Immature natural killer cell (primary cell): ENCODE measurements around the gene ANP32A. TPM values are rescaled to one million over a fixed set of nuclear protein-coding genes. Genes with fewer than 3 reads are reported as not detected.

Experiments used
- DNase-seq, 3 donors: peaks; one replicate each; pipeline ENCODE4 v3.0.0; 2022; ENCODE audit warnings: mixed read lengths in 1 of 3
- H3K27ac Mint-ChIP-seq, 6 donors: one replicate each; pipeline ENCODE4 v1.8.0; 2020; ENCODE audit warnings: mixed read lengths in 6 of 6, mild to moderate bottlenecking in 5 of 6, inconsistent platforms in 4 of 6, moderate library complexity in 3 of 6
- H3K27me3 Mint-ChIP-seq, 3 donors: one replicate each; pipeline ENCODE4 v1.8.0; 2020 to 2021; ENCODE audit warnings: low read depth in 3 of 3, mild to moderate bottlenecking in 3 of 3, mixed read lengths in 3 of 3, moderate library complexity in 3 of 3, inconsistent platforms in 1 of 3
- H3K36me3 Mint-ChIP-seq, 3 donors: one replicate each; pipeline ENCODE4 v1.8.0; 2020; ENCODE audit warnings: mixed read lengths in 3 of 3, inconsistent platforms in 2 of 3, mild to moderate bottlenecking in 2 of 3
- H3K4me1 Mint-ChIP-seq, 2 donors: one replicate each; pipeline ENCODE4 v1.8.0; 2020; ENCODE audit warnings: inconsistent platforms in 2 of 2, mild to moderate bottlenecking in 2 of 2, mixed read lengths in 2 of 2, moderate library complexity in 1 of 2
- H3K4me3 Mint-ChIP-seq, 5 donors: one replicate each; pipeline ENCODE4 v1.8.0; 2020; ENCODE audit warnings: mild to moderate bottlenecking in 5 of 5, mixed read lengths in 5 of 5, inconsistent platforms in 3 of 5, moderate library complexity in 3 of 5
- H3K9me3 Mint-ChIP-seq, 6 donors: one replicate each; pipeline ENCODE4 v1.8.0; 2020; ENCODE audit warnings: mild to moderate bottlenecking in 6 of 6, mixed read lengths in 6 of 6, inconsistent platforms in 4 of 6, moderate library complexity in 3 of 6
- polyA plus RNA-seq, 3 donors: library from polyadenylated mRNA; unstranded; fragments of 300-500 nt; fragmentation: Illumina TruSeq; gene quantifications; one replicate each; pipeline ENCODE4 v1.2.3, GENCODE V29; 2021

Gene ANP32A
- polyA plus RNA-seq, 3 donors from 2014 or later = 76.3 to 147 (median 85.2) TPM

- H3K36me3 Mint-ChIP-seq = no peaks in the 10 kb centered on the region
- H3K9me3 Mint-ChIP-seq = no peaks in the 10 kb centered on the region
- DNase-seq = peak; percentile 64 to 77 (median 72)
- H3K27me3 Mint-ChIP-seq = peaks cover 2 to 11% (median 3%) of the 10 kb centered on the region in 3 donors
- peak overlapping the region; percentile 90 to 98 (median 94) for H3K27ac Mint-ChIP-seq
- peaks cover 99% of the 10 kb centered on the region in 2 donors for H3K4me1 Mint-ChIP-seq
- H3K4me3 Mint-ChIP-seq = peak overlapping the region; percentile 71 to 90 (median 80)
These were observed 29.0 kb downstream of the ANP32A start for GRCh38 chr15:68791431-68792283.

GRCh38 chr15:68790910-68791309, 29.8 kb downstream of the ANP32A start:
- H3K4me1 Mint-ChIP-seq = peaks cover 98% of the 10 kb centered on the region in 2 donors
- no peaks in the 10 kb centered on the region for H3K9me3 Mint-ChIP-seq
- H3K36me3 Mint-ChIP-seq = peaks cover 0 to under 1% (median 0%) of the 10 kb centered on the region in 3 donors

GRCh38 chr15:68790242-68790575, 30.5 kb downstream of the ANP32A start:
- H3K4me1 Mint-ChIP-seq = peaks cover 98% of the 10 kb centered on the region in 2 donors
- H3K4me3 Mint-ChIP-seq = peak overlapping the region in 4 of 5 donors; percentile 7 to 86 (median 76)
- no peak for DNase-seq
- H3K27ac Mint-ChIP-seq = peak overlapping the region in 5 of 6 donors; percentile 30 to 96 (median 91)
- H3K27me3 Mint-ChIP-seq = peaks cover 2 to 9% (median 3%) of the 10 kb centered on the region in 3 donors
- peaks cover 4 to 5% (median 5%) of the 10 kb centered on the region in 3 donors for H3K36me3 Mint-ChIP-seq
- no peaks in the 10 kb centered on the region for H3K9me3 Mint-ChIP-seq

More at GRCh38 chr15:68790910-68791309, 29.8 kb downstream of the ANP32A start:
- H3K27ac Mint-ChIP-seq = peak overlapping the region; percentile 90 to 98 (median 94)
- peak overlapping the region; percentile 71 to 90 (median 80) for H3K4me3 Mint-ChIP-seq
- peaks cover 2 to 11% (median 3%) of the 10 kb centered on the region in 3 donors for H3K27me3 Mint-ChIP-seq
- no peak for DNase-seq

GRCh38 chr15:68789534-68790241, 31.0 kb downstream of the ANP32A start:
- H3K27me3 Mint-ChIP-seq = peaks cover 0 to 9% (median 3%) of the 10 kb centered on the region in 3 donors
- peaks cover 4 to 5% (median 5%) of the 10 kb centered on the region in 3 donors for H3K36me3 Mint-ChIP-seq
- no peaks in the 10 kb centered on the region for H3K9me3 Mint-ChIP-seq
- H3K4me1 Mint-ChIP-seq = peaks cover 98% of the 10 kb centered on the region in 2 donors
- H3K27ac Mint-ChIP-seq = peak overlapping the region; percentile 69 to 96 (median 90)
- H3K4me3 Mint-ChIP-seq = peak overlapping the region in 4 of 5 donors; percentile 7 to 56 (median 24)
- DNase-seq = no peak

- peak overlapping the region in 4 of 6 donors; percentile 64 to 91 (median 80) for H3K27ac Mint-ChIP-seq
- H3K9me3 Mint-ChIP-seq = no peaks in the 10 kb centered on the region
- peaks cover 4 to 5% (median 5%) of the 10 kb centered on the region in 3 donors for H3K36me3 Mint-ChIP-seq
- no peak for DNase-seq
- peaks cover 0 to 9% (median 3%) of the 10 kb centered on the region in 3 donors for H3K27me3 Mint-ChIP-seq
- H3K4me3 Mint-ChIP-seq = peak overlapping the region in 2 of 5 donors; percentile 15 to 53
- H3K4me1 Mint-ChIP-seq = peaks cover 96% of the 10 kb centered on the region in 2 donors
These were observed 31.6 kb downstream of the ANP32A start for GRCh38 chr15:68789091-68789490.

DNA sequence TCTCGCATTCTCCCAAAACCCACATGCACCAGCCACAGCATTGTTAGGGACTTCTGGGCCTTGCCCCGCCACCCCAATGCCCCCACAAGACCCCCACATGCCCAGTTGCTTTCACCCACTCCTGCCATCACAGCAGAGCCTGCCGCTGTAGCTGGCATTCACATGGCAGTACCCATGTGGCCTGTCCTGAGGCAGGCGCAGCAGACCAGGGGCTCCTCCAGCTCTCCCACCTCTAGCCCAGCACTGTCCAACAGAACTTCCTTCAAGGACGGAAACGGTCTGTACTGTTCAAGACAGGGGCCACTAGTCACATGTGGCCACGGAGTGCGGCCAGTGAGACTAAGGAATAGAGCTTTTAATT, 32.5 kb downstream of the ANP32A start:
- Mint-ChIP-seq H3K36me3 (peaks cover 4 to 11% (median 5%) of the 10 kb centered on the region in 3 donors), H3K27me3 (peaks cover 2 to 9% (median 3%) of the 10 kb centered on the region in 3 donors), H3K4me3 (no peak overlapping the region), H3K9me3 (no peaks in the 10 kb centered on the region), H3K4me1 (peaks cover 95 to 97% of the 10 kb centered on the region in 2 donors), H3K27ac (peak overlapping the region; percentile 12 to 79 (median 56))
- DNase-seq = no peak

DNA sequence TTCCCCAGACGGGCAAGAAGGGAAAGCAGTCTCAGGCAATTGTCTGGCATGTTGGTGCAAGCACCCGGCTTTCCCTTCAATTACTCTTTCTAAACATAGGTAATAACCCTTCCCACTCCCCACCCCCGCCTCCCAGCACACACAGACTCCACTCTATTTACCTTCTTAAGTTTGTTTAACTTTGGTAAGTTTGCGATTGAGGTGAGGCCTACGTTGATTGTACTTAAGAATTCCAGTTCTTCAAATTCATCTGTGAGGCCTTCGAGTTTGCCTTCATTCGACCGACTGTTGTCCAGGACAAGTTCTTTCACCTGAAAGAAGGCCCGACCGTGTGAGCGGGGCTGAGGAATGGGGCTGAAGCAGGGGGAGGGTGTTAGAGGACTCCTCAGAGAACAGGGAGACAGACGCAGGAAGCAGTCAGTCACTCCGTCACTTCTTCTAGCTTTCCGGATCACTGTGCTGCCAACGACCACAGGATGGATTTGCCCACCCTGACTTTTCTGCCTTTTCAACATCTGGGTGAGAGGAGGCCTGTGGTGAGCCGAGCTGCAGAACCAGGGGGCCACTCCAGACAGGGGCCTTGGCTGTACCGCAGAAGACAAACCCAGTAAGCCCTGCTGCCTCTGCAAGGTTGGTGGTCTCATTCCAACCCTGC, 33.0 kb downstream of the ANP32A start:
- H3K4me1 Mint-ChIP-seq = peaks cover 95 to 97% of the 10 kb centered on the region in 2 donors
- peaks cover 4 to 11% (median 5%) of the 10 kb centered on the region in 3 donors for H3K36me3 Mint-ChIP-seq
- peak overlapping the region; percentile 12 to 79 (median 56) for H3K27ac Mint-ChIP-seq
- H3K27me3 Mint-ChIP-seq = peaks cover 3 to 9% (median 4%) of the 10 kb centered on the region in 3 donors
- H3K4me3 Mint-ChIP-seq = peak overlapping the region in 4 of 5 donors; percentile 30 to 40 (median 30)
- no peaks in the 10 kb centered on the region for H3K9me3 Mint-ChIP-seq
- DNase-seq = no peak

GRCh38 chr15:68786753-68787152, 33.9 kb downstream of the ANP32A start:
- no peak for DNase-seq
- Mint-ChIP-seq H3K4me1 (peaks cover 95 to 97% of the 10 kb centered on the region in 2 donors), H3K4me3 (no peak overlapping the region), H3K9me3 (no peaks in the 10 kb centered on the region), H3K36me3 (peaks cover 4 to 13% (median 5%) of the 10 kb centered on the region in 3 donors), H3K27ac (peak overlapping the region in 1 of 6 donors; percentile 16), H3K27me3 (peaks cover 3 to 8% (median 4%) of the 10 kb centered on the region in 3 donors)

DNA sequence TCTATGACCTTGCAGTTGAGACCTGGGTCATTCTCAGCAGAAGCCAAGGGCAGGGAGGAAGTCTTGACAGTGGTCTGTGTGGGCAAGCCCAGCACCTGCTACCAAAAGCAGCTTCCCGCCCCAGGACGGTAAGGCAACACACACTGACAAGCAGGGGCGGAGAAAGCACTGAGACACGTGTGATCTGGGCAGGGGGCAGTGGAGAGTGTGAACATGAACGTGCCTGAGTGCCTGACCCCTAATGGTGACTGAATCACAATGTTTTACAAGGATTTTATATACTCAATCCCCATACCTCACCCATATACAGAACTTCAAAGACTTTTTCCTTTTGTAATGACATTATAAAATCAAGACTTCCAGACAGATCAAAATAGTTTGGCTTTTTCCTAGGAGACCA, 35.2 kb downstream of the ANP32A start:
- H3K27ac Mint-ChIP-seq = peak overlapping the region; percentile 12 to 84 (median 61)
- peak overlapping the region in 2 of 5 donors; percentile 18 to 33 for H3K4me3 Mint-ChIP-seq
- H3K36me3 Mint-ChIP-seq = peaks cover 4 to 13% (median 5%) of the 10 kb centered on the region in 3 donors
- peaks cover 3 to 4% (median 4%) of the 10 kb centered on the region in 3 donors for H3K27me3 Mint-ChIP-seq
- peaks cover 94 to 97% of the 10 kb centered on the region in 2 donors for H3K4me1 Mint-ChIP-seq
- H3K9me3 Mint-ChIP-seq = no peaks in the 10 kb centered on the region
- DNase-seq = peak in 1 of 3 donors; percentile 11

GRCh38 chr15:68784206-68784605, 36.5 kb downstream of the ANP32A start:
- peaks cover 81 to 84% of the 10 kb centered on the region in 2 donors for H3K4me1 Mint-ChIP-seq
- peak overlapping the region in 2 of 6 donors; percentile 19 to 46 for H3K27ac Mint-ChIP-seq
- H3K27me3 Mint-ChIP-seq = peaks cover 3 to 4% (median 4%) of the 10 kb centered on the region in 3 donors
- no peak overlapping the region for H3K4me3 Mint-ChIP-seq
- H3K9me3 Mint-ChIP-seq = no peaks in the 10 kb centered on the region
- peaks cover 11 to 19% (median 12%) of the 10 kb centered on the region in 3 donors for H3K36me3 Mint-ChIP-seq
- no peak for DNase-seq

- DNase-seq = peak in 2 of 3 donors; percentile 51 to 58
- Mint-ChIP-seq H3K27me3 (peaks cover 3 to 4% (median 4%) of the 10 kb centered on the region in 3 donors), H3K9me3 (no peaks in the 10 kb centered on the region), H3K4me1 (peaks cover 73 to 82% of the 10 kb centered on the region in 2 donors), H3K27ac (peak overlapping the region; percentile 40 to 79 (median 74)), H3K4me3 (peak overlapping the region in 2 of 5 donors; percentile 40 to 46), H3K36me3 (peaks cover 17 to 25% (median 17%) of the 10 kb centered on the region in 3 donors)
These were observed 37.3 kb downstream of the ANP32A start for GRCh38 chr15:68783226-68784058.

DNA sequence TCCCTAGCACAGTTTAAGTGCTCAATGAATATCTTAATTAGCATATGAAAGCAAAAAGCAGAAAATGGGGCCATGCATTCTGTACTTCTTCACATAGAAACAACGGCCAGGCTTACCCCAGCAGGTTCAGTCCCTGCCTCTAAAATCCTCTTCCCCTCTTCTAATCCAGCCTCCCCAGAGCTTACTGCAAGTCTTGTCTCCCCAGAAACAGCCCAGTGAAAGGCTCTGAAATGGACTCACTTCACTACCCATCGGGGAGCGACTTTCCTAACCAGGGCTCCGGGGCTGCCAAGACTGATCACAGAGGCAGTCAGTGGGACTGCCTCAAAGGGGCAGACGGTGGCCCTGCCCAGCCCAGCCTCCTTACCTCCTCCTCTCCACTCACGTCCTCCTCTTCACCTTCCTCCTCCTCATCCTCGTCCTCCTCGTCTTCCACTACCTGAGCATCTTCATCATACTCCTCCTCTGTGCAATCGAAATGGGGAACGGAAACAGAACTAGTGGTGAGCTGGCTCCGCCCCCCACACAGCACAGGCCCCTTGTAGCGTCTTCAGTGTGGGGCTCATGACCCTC, 38.0 kb downstream of the ANP32A start:
- H3K36me3 Mint-ChIP-seq = peaks cover 17 to 31% (median 17%) of the 10 kb centered on the region in 3 donors
- peak overlapping the region; percentile 51 to 93 (median 82) for H3K27ac Mint-ChIP-seq
- H3K9me3 Mint-ChIP-seq = no peaks in the 10 kb centered on the region
- H3K27me3 Mint-ChIP-seq = peaks cover 0 to 4% (median 4%) of the 10 kb centered on the region in 3 donors
- H3K4me3 Mint-ChIP-seq = peak overlapping the region; percentile 48 to 78 (median 75)
- peaks cover 68 to 76% of the 10 kb centered on the region in 2 donors for H3K4me1 Mint-ChIP-seq
- no peak for DNase-seq
